Panc1 (cell line): ENCODE data around the gene RAB3IL1. TPM values are rescaled to one million over a fixed set of nuclear protein-coding genes. Genes with fewer than 3 reads are reported as not detected.

ENCODE experiments used
- ATAC-seq: fragments of 200-7000 bp; cut with Tn5 transposase; 2 replicates; pipeline ENCODE4 v1.9.1; 2020; ENCODE audit warnings: mild to moderate bottlenecking, moderate library complexity
- BruUV-seq: library from RNA; stranded (reverse); fragments of 400-500 nt; replicated peaks from 2 replicates; lab custom pipeline; 2021; lab: Mats Ljungman, UMichigan
- CTCF ChIA-PET: fragments of 300-600 bp; sonication (Branson Sonifier 250); formaldehyde crosslinking; loops from one replicate; lab custom pipeline; 2022; ENCODE audit warnings: antibody characterized with exemption; lab: Charles Lee
- POLR2A ChIA-PET: fragments of 300-600 bp; sonication (Branson Sonifier 250); formaldehyde crosslinking; loops from one replicate; lab custom pipeline; 2022; ENCODE audit warnings: antibody characterized with exemption; lab: Charles Lee
- DNase-seq: peaks from one replicate; pipeline ENCODE4 v3.0.0-alpha.2; 2010; ENCODE audit warnings: low read depth, low spot score
- H3K27ac ChIP-seq: 2 replicates; pipeline ENCODE4 v1.5.1; 2011; ENCODE audit warnings: mild to moderate bottlenecking, low read length, inconsistent platforms
- H3K27me3 ChIP-seq: fragments of 200-500 bp; sonication (Bioruptor generic); 2 replicates; pipeline ENCODE4 v1.6.0; 2014; ENCODE audit warnings: low read length, inconsistent platforms; ENCODE audit not compliant: control insufficient read depth, insufficient read depth
- H3K36me3 ChIP-seq: fragments of 200-500 bp; sonication (Bioruptor generic); 2 replicates; pipeline ENCODE4 v1.5.1; 2014; ENCODE audit warnings: inconsistent platforms, mild to moderate bottlenecking, low read length, moderate library complexity; ENCODE audit not compliant: control insufficient read depth, insufficient read depth
- H3K4me1 ChIP-seq: 2 replicates; pipeline ENCODE4 v1.5.1; 2011; ENCODE audit warnings: inconsistent platforms, mild to moderate bottlenecking, low read length, moderate library complexity; ENCODE audit not compliant: control insufficient read depth, insufficient read depth
- H3K4me3 ChIP-seq, 2 experiments: 2 replicates each; pipeline ENCODE4 v1.5.1; 2011 to 2012; ENCODE audit warnings: low read depth in 2 of 2, low read length in 2 of 2, mild to moderate bottlenecking in 2 of 2, inconsistent platforms in 1 of 2, moderate library complexity in 1 of 2
- H3K9me3 ChIP-seq: fragments of 200-500 bp; sonication (Bioruptor generic); 2 replicates; pipeline ENCODE4 v1.5.1; 2014; ENCODE audit warnings: low read depth, mild to moderate bottlenecking, inconsistent platforms, low read length, moderate library complexity; ENCODE audit not compliant: control insufficient read depth, insufficient read depth
- CTCF ChIP-seq: fragments of 450-650 bp; IDR thresholded peaks from 2 replicates; pipeline ENCODE4 v1.5.1; 2017; ENCODE audit warnings: mild to moderate bottlenecking
- POLR2AphosphoS5 ChIP-seq: IDR thresholded peaks from 2 replicates; pipeline ENCODE4 v1.6.1; 2012; ENCODE audit warnings: mild to moderate bottlenecking, low read depth, low read length, moderate library complexity
- REST ChIP-seq, 2 experiments: IDR thresholded peaks; 2 replicates each; pipeline ENCODE4 v1.6.1; 2011 to 2012; ENCODE audit warnings: low read depth in 2 of 2, control low read depth in 1 of 2, low read length in 1 of 2, mild to moderate bottlenecking in 1 of 2, moderate library complexity in 1 of 2; ENCODE audit not compliant: insufficient read depth in 1 of 2
- SIN3A ChIP-seq: IDR thresholded peaks from 2 replicates; pipeline ENCODE4 v1.6.1; 2012; ENCODE audit warnings: low read depth, mild to moderate bottlenecking, low read length, moderate library complexity, borderline replicate concordance; ENCODE audit not compliant: insufficient read depth
- TCF7L2 ChIP-seq: IDR thresholded peaks from 2 replicates; pipeline ENCODE4 v1.6.1; 2011; ENCODE audit warnings: mild to moderate bottlenecking, low read depth, low read length, inconsistent platforms
- in situ Hi-C: cut with HindIII; loops from 2 replicates; pipeline ENCODE4 v1.10.0; 2016; ENCODE audit warnings: low sequenced_read_pairs, low pct_unique_long_range_greater_than_20kb
- intact Hi-C: fragments of 100-400 bp; cut with micrococcal nuclease; formaldehyde crosslinking; loops from one replicate; pipeline ENCODE4 v1.10.0; 2022; ENCODE audit not compliant: unreplicated experiment
- total RNA-seq: library from RNA; stranded (reverse); gene quantifications from one replicate; pipeline ENCODE4 v1.2.1, GENCODE V29; 2021; ENCODE audit not compliant: unreplicated experiment

Gene RAB3IL1
- total RNA-seq, 1 experiment from 2014 or later: 8.9 TPM

- Histone ChIP-seq H3K36me3 (no peaks in the 10 kb centered on the region), H3K27me3 (no peaks in the 10 kb centered on the region), H3K27ac (no peak overlapping the region), H3K4me3 (no peak overlapping the region), H3K9me3 (no peaks in the 10 kb centered on the region), H3K4me1 (no peaks in the 10 kb centered on the region)
- no TSS peak for BruUV-seq
- DNase-seq (no peak), ATAC-seq (no peak)
- ChIA-PET CTCF (no interaction called here), POLR2A (no interaction called here)
- intact Hi-C loops: loop anchor here (5.0 kb wide), 1 partner anchor 35 kb away; no protein-coding TSS in a partner anchor
- TF ChIP-seq REST (IDR thresholded peaks at IDR 0.05; ENCODE audit: insufficient read depth in 1 of 2, low read depth in 2 of 2, low read length in 1 of 2): no peak
- no peak for TF ChIP-seq TCF7L2
- no peak for TF ChIP-seq SIN3A
- TF ChIP-seq POLR2AphosphoS5: no peak
- TF ChIP-seq CTCF: no peak
- in situ Hi-C loops: no loop called here
Observed at GRCh38 chr11:61911701-61912529, 5.5 kb downstream of the RAB3IL1 start.

- CTCF ChIA-PET: no interaction called here
Observed at GRCh38 chr11:61911128-61911700, 6.2 kb downstream of the RAB3IL1 start.

More at GRCh38 chr11:61911128-61911700, 6.2 kb downstream of the RAB3IL1 start:
- in situ Hi-C loops: no loop called here
- H3K27ac ChIP-seq: no peak overlapping the region
- POLR2A ChIA-PET: no interaction called here
- no peak overlapping the region for H3K4me3 ChIP-seq
- intact Hi-C loops: loop anchor here (5.0 kb wide), 1 partner anchor 36 kb away; no protein-coding TSS in a partner anchor
- H3K27me3 ChIP-seq: no peaks in the 10 kb centered on the region
- ATAC-seq (no peak), DNase-seq (no peak)
- no peaks in the 10 kb centered on the region for H3K4me1 ChIP-seq
- TF ChIP-seq REST (IDR thresholded peaks at IDR 0.05; ENCODE audit: insufficient read depth in 1 of 2, low read depth in 2 of 2, low read length in 1 of 2) (no peak), SIN3A (no peak), TCF7L2 (no peak), POLR2AphosphoS5 (no peak), CTCF (no peak)
- H3K9me3 ChIP-seq: no peaks in the 10 kb centered on the region
- BruUV-seq: no TSS peak
- H3K36me3 ChIP-seq: no peaks in the 10 kb centered on the region
